HepG2 (cell line): ENCODE measurements around the gene THSD8. TPM values are rescaled to one million over a fixed set of nuclear protein-coding genes. Genes with fewer than 3 reads are reported as not detected.
A peak's percentile ranks its signal among the peaks of the same experiment; 100 is the strongest.

Experiments used
- AKAP8 ChIP-seq: sonication (generic); formaldehyde crosslinking; IDR thresholded peaks from 2 replicates; pipeline ENCODE4 v1.5.1; 2020; ENCODE audit warnings: mild to moderate bottlenecking, missing genetic modification reagents
- FOXM1 ChIP-seq: sonication (generic); formaldehyde crosslinking; IDR thresholded peaks from 2 replicates; pipeline ENCODE4 v1.5.0; 2020; ENCODE audit warnings: missing genetic modification reagents
- HNF1B ChIP-seq: sonication (generic); formaldehyde crosslinking; IDR thresholded peaks from 2 replicates; pipeline ENCODE4 v1.5.1; 2020; ENCODE audit warnings: mild to moderate bottlenecking, moderate library complexity, missing genetic modification reagents
- PPARG ChIP-seq: conservative IDR thresholded peaks from 2 replicates; pipeline ENCODE4 v1.6.1; 2016; ENCODE audit warnings: missing biosample characterization, missing genetic modification reagents
- RFXANK ChIP-seq: IDR thresholded peaks from 2 replicates; pipeline ENCODE4 v1.6.1; 2016
- SOX6 ChIP-seq, 2 experiments: fragments of 450-650 bp in 1 of 2; sonication (generic) in 1 of 2; formaldehyde crosslinking in 1 of 2; IDR thresholded peaks; 2 replicates each; pipeline versions ENCODE4 v1.4.0 to v1.6.1; 2017 to 2020; ENCODE audit warnings: antibody characterized with exemption in 1 of 2, mild to moderate bottlenecking in 1 of 2, missing genetic modification reagents in 1 of 2
- TFE3 ChIP-seq: IDR thresholded peaks from 2 replicates; pipeline ENCODE4 v1.6.1; 2016
- TSC22D2 ChIP-seq: sonication (generic); formaldehyde crosslinking; IDR thresholded peaks from 2 replicates; pipeline ENCODE4 v1.5.1; 2020; ENCODE audit warnings: missing genetic modification reagents, mild to moderate bottlenecking, borderline replicate concordance
- U2AF1 ChIP-seq: fragments of 200-400 bp; formaldehyde crosslinking; optimal IDR thresholded peaks from 2 replicates; pipeline ENCODE3; 2017; ENCODE audit warnings: mild to moderate bottlenecking, low read depth, low read length
- WIZ ChIP-seq: sonication (generic); formaldehyde crosslinking; IDR thresholded peaks from 2 replicates; pipeline ENCODE4 v1.5.1; 2020; ENCODE audit warnings: mild to moderate bottlenecking, missing genetic modification reagents
- ZBTB7B ChIP-seq: sonication (generic); formaldehyde crosslinking; IDR thresholded peaks from 2 replicates; pipeline ENCODE4 v1.4.0; 2020; ENCODE audit warnings: missing genetic modification reagents
- ZNF30 ChIP-seq: sonication (generic); formaldehyde crosslinking; IDR thresholded peaks from 2 replicates; pipeline ENCODE4 v1.5.0; 2020; ENCODE audit warnings: mild to moderate bottlenecking, missing genetic modification reagents
- ZNF558 ChIP-seq: sonication (generic); formaldehyde crosslinking; IDR thresholded peaks from 2 replicates; pipeline ENCODE4 v1.9.0; 2022; ENCODE audit warnings: mild to moderate bottlenecking, missing genetic modification reagents, borderline replicate concordance
- ZNF563 ChIP-seq: sonication (generic); formaldehyde crosslinking; IDR thresholded peaks from 2 replicates; pipeline ENCODE4 v1.8.0; 2022; ENCODE audit warnings: mild to moderate bottlenecking, moderate library complexity, missing genetic modification reagents
- ZNF747 ChIP-seq: sonication (generic); formaldehyde crosslinking; IDR thresholded peaks from 2 replicates; pipeline ENCODE4 v1.8.1; 2023; ENCODE audit warnings: missing genetic modification reagents, mild to moderate bottlenecking, borderline replicate concordance
- ZSCAN9 ChIP-seq: IDR thresholded peaks from 2 replicates; pipeline ENCODE4 v1.6.1; 2016; ENCODE audit warnings: borderline replicate concordance
- polyA plus RNA-seq, 8 experiments: library from polyadenylated mRNA; depleted of rRNA in 3 of 8; stranded (reverse) in 7 of 8; unstranded in 1 of 8; fragments of >200 nt; fragmentation: Illumina TruSeq in 4 of 8; extraction: Trizol in 4 of 8; gene quantifications; 2 replicates each; pipeline versions ENCODE4 v1.2.1 to v1.2.3, GENCODE V29; 2011 to 2016; ENCODE audit warnings: low read depth in 4 of 8, missing spikeins in 1 of 8, mixed read lengths in 1 of 8; ENCODE audit not compliant: insufficient read depth in 1 of 8
- total RNA-seq, 5 experiments: library from RNA; depleted of rRNA; stranded (reverse); fragments of >200 nt; fragmentation: Illumina TruSeq; extraction: Trizol; gene quantifications; 2 replicates each; pipeline ENCODE4 v1.2.3, GENCODE V29; 2016; ENCODE audit warnings: low read depth in 1 of 5
- TF ChIP-seq, protein P1 (sequence below): IDR thresholded peaks from 2 replicates; pipeline ENCODE4 v1.6.1; 2016; ENCODE audit warnings: mild to moderate bottlenecking

THSD8 gene
- total and polyA plus RNA-seq, 2 of the 13 experiments (the other 11 are each of a cell fraction or from before 2014, with no cell fraction given): 4.8 to 14.9 TPM

DNA sequence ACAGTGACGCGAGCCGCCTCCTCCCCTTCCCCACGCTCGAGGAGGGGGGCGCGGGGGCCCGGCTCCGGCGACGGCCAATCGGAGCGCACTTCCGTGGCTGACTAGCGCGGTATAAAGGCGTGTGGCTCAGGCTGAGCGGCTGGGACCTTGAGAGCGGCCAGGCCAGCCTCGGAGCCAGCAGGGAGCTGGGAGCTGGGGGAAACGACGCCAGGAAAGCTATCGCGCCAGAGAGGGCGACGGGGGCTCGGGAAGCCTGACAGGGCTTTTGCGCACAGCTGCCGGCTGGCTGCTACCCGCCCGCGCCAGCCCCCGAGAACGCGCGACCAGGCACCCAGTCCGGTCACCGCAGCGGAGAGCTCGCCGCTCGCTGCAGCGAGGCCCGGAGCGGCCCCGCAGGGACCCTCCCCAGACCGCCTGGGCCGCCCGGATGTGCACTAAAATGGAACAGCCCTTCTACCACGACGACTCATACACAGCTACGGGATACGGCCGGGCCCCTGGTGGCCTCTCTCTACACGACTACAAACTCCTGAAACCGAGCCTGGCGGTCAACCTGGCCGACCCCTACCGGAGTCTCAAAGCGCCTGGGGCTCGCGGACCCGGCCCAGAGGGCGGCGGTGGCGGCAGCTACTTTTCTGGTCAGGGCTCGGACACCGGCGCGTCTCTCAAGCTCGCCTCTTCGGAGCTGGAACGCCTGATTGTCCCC, 10.4 kb upstream of the THSD8 start, which contains the start of gene JUNB (continued):
- TF ChIP-seq ZNF747 (CRISPR knock-in tag) (peak; percentile 66; the same call in 1 of the 2 replicates), ZNF563 (CRISPR knock-in tag) (peak; percentile 57; the same call in 1 of the 2 replicates), U2AF1 (peak; percentile 98), PPARG (CRISPR knock-in tag) (peak; percentile 72), ZSCAN9 (CRISPR knock-in tag) (peak; percentile 90), ZNF30 (CRISPR knock-in tag) (no peak), SOX6 (IDR thresholded peaks at IDR 0.05) (no peak), SOX6 (CRISPR knock-in tag; IDR thresholded peaks at IDR 0.05) (peak; percentile 63), WIZ (CRISPR knock-in tag) (no peak; the same call in 1 of the 2 replicates), RFXANK (peak; percentile 76; the same call in 1 of the 2 replicates), ZBTB7B (peak; percentile 87), AKAP8 (CRISPR knock-in tag) (peak; percentile 66; the same call in 1 of the 2 replicates), TSC22D2 (CRISPR knock-in tag) (peak; percentile 95), TFE3 (CRISPR knock-in tag) (peak; percentile 78; the same call in 1 of the 2 replicates), FOXM1 (CRISPR knock-in tag) (no peak), ZNF558 (0 out of 2 replicates have a peak, but pooled peaks have one; percentile 71), HNF1B (CRISPR knock-in tag) (peak; percentile 85)
- TF ChIP-seq, protein P1, sequence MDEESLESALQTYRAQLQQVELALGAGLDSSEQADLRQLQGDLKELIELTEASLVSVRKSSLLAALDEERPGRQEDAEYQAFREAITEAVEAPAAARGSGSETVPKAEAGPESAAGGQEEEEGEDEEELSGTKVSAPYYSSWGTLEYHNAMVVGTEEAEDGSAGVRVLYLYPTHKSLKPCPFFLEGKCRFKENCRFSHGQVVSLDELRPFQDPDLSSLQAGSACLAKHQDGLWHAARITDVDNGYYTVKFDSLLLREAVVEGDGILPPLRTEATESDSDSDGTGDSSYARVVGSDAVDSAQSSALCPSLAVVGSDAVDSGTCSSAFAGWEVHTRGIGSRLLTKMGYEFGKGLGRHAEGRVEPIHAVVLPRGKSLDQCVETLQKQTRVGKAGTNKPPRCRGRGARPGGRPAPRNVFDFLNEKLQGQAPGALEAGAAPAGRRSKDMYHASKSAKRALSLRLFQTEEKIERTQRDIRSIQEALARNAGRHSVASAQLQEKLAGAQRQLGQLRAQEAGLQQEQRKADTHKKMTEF: peak; percentile 96
